Left hindlimb (tissue), 1 donor: ENCODE results near the gene CLEC3B.

ENCODE experiments used
- DNase-seq: peaks from one replicate; pipeline ENCODE4 v3.0.0-alpha.2; 2018

The CLEC3B gene

DNA sequence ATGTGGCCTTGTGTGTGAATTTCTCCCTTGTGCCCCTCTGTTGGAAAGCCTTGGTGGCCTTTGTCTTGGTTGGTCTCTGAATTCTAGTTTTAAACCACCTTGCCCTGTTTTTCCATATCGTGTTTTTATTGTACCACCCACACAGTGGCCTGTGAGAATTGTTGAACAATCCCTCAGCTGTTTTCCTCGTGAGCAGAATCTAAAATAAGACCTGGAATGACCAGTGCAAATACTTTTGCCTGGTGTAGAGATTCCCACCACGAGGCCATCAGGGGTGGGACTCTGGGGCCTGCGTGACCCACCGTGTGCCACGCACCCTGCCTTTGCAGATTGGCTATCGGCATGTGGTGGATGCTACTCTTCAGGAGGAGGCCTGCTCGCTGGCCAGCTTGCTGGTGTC lies 19.0 kb upstream of the CLEC3B start:
- DNase-seq, result no peak

DNA sequence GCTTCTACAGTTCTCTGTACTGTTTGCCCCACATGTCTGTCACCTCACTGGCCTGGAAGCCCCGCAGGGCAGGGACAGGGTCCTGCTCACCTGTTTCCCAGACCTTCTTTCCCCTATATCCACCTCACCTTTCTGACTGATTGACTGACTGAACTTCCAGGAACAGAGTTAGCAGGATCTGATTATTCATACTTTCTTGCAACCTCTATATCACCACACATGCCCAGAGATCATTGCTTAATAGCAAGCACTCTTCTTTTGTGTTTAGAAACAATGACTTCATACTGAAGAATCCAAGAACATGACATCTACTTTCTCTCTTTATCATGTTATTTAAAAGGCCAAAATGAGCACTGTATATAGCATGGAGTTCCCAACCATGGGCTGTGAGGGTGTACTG lies 18.0 kb upstream of the CLEC3B start:
- no peak for DNase-seq

DNA sequence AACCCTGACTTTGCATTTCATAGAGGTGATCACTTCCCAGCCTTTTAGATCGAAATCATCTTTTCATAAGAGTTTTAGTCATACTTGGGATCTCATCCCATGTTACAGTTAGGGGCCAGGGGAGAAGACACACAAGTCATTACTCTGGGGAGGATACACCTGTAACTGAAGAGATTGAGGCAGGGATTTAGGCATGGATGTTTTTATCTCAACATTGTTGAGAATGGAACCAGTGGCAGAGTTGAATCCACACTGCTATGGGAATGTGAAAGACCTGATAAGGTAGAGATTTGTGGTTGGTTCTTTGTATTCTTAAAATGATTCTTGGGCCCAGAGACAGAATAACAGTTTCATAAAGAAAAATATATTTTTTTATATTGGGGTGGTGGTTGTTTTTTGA lies 16.2 kb upstream of the CLEC3B start:
- no peak for DNase-seq

DNA sequence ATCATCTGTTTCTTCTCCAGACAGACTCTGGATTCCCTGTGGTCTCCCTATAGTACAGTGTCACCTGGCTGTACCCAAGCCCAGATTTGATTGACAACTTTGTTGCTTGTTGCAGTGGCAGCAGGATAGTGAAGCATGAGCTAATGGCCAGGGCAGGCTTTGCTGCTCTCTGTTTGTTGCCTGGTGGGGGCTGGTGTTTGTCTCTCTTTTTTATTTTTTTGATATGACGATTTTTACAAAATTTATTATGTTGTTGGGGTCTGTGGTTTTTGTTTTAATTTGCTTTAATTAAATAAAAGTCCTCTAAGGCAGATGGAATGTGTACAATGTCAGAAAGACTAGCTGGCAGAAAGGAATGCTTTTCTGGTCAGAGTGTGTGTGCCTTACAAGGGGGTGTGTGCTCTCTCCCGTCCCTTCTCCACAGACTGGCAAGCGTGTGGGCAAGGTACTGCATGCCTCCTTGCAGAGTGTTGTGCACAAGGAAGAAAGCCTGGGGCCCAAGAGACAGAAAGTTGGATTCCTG lies 15.2 kb upstream of the CLEC3B start:
- DNase-seq, result no peak

DNA sequence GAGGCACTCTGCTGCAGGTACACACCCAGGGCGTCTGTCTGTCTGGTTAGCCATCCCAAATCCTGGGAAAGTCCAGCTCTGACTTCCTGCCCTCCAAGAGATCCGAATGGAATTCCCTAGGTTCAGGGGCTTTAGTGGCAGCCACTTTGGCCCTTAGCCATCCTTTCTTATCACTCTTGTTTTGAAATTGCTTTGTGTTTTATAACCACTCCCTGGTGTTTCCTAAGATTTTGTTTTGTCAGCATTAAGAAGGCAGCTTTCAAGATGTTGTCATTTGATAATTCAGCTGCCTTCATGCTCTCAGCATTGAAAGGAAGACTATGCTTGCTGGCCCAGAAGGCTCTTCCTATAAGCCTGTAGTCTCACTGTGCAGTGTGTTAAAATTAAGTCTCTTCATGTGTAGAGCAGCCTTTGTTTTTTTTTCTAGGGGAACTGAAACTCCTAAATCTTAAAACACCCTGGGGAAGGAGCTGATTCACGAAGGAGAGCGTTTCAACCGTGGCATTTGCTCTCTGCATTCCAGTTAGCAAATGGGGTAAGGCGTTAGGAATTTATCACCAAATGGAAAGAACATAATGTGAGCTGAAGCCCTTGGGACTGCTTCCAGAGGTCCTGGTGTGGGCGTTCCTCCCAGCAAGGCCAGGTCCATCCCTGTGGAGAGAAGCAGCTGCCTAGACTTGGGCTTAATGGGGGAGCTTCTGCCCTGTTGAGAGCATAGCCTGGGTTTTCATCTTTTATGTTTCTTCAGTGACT lies 14.2 kb upstream of the CLEC3B start:
- no peak for DNase-seq

DNA sequence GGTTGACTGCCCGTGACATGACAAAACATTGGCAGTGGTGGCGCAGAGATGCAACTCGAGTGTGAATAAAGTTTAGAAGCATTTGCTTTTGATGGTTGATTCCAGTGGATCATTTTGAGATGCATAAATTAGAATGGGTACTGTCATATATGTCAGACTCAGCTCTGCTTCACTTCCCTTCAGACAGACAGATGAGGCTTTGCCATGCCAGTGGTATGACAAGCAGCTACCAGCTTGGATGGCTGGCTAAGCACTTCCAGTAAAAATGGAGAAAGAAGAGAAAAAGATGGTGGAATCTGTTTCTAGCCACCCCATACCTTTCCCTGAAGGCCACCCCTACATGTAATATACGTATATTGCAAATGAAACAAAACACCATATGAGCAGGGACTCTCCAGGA lies 13.5 kb upstream of the CLEC3B start:
- no peak for DNase-seq

DNA sequence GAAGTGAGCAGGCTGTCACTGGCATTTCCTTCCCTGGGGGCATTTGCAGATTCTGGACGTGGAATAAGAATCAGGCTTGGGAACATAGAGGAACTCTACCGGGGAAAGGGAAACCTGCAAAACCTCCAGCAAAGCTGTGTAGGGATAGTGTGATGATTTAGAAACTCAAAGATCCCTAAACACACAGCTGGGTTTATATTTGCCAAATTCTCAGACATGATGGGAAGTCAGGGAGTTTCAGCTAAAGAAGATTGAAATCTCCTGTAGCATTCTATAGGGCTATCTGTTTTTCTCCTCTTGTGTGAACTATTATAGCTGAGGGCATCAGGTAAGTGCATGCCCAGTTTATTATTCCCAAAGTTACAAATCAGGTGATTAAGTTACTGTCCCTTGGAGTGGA lies 9.2 kb upstream of the CLEC3B start:
- DNase-seq, result no peak

DNA sequence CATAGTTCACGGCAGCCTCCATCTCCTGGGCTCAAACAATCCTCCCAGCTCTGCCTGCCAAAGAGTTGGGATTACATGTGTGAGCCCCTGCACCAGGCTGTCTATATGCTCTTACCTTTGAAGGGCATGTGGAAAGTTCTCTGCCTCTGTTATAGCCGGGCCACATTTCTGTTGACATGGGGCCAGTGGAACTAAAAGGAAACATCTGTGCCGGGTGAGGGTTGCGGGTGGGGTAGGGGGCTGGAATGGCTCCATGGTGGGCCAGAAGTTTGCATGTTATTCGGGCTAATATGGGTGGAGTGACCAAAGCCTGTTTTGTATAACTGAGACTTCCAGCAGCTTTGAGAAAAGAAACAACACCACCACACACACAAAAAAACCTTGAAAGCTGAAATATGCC lies 8.3 kb upstream of the CLEC3B start:
- no peak for DNase-seq

DNA sequence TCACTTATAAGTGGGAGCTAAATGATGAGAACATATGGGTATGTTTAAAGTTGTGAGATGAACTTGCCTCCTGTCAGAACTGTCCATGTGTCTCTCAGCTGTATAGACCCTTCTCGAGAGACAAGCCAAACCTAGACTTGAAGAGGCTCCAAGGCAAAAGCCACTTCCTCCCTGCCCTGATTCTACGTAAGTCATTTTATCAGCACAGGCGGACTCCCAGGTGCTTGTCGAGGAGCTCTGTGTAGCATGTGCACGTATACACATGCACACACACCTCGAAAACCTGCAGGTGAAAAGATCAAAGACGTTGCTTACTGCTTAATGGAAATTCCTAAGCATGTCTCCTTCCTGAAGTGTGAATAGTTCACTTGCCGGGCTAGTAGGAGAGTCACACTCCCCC lies 5.6 kb upstream of the CLEC3B start:
- no peak for DNase-seq

DNA sequence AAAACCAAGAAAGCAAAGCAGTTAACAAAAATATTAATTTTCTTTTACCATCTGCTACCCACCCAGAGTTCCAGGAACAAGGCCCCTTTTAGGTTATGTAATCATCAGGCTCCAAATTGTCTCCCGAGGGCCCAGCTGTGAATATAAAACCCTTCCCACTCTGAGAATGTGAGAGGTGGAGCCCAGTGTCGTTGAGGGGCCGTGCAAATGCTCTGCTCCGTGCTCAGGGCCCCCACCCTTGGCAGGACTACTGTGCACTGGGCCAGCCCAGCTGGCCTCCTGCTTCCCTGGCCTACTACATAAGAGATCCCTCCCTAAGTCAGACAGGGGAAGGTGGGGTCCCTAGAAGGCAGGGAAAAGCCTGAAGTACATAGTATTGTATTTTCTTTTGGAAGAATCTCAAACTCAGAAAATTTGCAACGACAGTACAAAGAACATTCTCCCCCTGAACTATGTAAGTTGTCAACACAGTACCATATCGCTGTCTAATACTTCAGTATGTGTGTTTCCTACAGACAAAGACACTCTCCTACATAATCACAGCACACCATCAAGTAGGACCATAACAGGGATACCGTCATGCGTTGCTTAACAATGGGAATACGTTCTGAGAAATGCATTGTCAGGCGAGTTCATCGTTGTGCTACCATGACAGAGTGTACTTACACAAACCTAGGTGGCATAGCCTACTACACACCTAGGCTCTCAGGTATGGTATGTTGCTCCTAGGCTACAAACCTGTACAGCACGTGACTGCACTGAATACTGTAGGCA lies 4.4 kb upstream of the CLEC3B start:
- DNase-seq, result peak; percentile 90

DNA sequence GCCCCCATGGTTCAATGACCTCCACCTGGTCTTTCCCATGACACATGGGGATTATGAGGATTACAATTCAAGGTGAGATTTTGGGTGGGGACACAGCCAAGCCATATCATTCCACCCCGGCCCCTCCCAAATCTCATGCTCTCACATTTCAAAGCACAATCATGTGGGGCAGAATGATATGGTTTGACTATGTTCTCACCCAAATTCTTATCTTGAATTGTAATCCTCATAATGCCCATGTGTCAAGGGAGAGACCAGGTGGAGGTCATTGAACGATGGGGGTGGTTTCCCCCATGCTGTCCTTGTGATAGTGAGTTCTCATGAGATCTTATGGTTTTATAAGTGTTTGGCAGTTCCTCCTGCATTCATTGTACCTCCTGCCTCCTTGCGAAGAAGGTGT lies 2.4 kb upstream of the CLEC3B start:
- DNase-seq, result no peak

DNA sequence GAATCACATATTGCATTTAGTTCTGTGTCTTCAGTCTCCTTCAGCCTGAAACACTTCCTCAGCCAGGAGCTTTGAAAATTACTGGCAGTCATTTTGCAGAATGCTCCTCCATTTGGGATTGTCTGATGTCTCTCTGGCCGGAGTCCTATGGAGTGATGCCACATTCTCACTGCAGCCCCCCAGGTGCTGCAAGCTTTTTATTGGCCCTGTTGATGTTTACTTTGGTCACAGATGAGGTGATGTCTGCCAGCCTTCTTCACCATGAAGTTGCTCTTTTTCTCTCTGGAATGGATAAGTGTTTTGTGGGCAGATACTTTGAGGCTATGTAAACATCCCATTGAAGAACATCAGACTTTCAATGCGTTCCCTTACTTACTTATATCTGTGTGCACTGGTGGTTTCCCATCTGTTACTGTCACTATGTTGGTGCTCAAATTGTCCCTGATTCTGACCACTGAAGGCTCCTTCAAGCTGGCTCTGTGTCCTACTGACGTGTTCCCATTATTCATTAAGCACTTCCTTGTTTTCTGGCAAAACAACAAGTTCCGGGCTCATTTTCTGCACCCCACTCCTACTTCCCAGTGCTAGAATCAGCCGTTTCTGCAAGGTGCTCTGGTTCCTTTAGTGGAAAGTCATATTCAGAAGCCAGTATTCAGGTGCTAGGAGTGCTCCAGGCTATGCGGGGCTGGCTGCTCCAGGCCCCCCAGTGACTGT lies 1.4 kb upstream of the CLEC3B start:
- DNase-seq, result no peak

DNA sequence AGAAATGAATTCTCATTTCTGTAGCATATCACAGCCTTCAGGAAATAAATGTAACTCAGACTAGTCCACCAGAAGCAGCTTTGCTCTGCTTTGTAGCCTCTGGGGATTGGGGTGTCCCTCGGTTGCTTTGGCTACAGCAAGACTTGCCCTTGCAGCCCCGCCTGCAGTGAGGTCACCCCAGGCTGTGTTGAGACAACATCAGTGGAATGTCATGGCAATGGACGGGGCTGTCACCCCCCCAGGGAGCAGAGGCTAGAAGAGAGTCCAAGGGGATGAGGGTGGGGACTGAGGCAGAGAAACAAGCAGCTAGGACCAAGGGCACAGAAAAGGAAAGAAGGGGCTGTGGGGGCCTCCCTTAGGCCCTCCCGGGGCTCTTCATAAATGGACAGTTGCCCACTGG lies 854 bp downstream of the CLEC3B start:
- peak; percentile 81 for DNase-seq

DNA sequence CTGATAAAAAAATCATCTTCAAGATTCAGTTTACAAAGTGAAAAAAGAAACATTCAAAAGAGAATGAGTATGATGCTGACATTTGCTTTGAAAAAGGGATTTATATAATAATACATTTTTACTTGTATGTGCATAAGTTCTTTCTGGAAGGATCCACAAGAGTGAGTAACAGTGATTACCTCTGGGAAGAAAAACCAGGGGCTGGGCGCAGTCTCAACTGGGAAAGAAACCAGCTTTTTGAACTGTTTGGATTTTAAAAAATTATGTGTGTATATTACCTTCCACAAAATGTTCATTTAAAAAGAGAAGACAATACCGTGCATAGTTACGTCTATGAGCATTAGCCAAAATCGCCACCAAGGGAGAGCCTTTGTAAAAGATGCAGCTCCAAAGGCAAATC lies 1.3 kb downstream of the CLEC3B start:
- no peak for DNase-seq

DNA sequence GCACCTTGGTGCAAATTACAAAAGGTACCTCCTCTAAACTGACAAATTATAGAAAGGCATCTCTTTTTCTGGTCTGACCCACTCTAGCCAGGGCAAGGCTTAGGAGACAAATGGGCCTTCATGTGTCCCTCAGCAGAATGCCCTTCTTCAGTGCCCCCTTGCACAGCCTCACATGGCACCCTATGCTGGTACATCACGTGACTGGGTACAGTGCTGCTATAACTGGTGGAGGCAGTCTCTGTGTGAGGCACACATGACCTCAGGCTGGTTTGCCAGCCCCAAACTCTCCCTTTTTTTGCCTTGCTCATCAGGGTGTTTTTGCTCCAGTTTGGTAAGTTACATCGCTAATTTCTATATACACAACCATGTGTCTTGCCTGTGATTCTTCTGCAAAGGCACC lies 3.1 kb downstream of the CLEC3B start:
- no peak for DNase-seq

DNA sequence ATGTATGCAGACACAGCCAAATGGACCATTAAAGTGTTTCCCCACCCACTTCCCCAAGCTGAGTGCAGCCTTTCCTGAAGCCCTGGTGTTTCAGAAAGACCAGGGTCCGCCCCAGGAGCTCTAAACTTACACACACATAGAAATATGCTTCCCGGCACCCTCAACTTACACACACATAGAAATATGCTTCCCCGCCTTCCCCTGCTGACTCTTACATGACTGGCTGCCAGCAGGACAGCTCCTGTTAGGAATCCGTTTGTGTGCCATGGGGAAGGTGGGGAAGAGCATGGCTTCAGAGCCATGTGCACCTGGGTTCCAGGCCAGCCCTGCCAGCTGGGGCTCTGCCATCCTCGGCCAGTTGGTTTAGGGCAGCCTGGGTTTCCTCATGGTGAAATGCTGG lies 3.6 kb downstream of the CLEC3B start:
- DNase-seq, result peak; percentile 60

DNA sequence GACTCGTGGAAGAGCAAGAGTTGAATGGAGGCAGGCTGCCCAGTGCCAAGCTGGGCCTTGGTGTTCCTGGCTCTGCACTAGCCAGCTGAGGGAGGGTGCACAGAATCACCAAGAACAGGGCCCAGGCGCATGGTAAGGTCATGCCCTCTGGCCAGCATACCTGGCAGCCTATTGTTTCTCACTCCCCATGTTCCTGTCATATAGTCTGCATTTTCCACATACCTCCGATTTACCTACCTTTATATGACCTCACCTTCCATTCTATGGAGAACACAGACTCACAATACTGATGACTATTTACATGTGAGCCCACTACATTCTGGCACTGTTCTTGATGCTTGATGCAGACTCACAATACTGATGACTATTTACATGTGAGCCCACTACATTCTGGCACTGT lies 5.4 kb downstream of the CLEC3B start:
- DNase-seq, result no peak

DNA sequence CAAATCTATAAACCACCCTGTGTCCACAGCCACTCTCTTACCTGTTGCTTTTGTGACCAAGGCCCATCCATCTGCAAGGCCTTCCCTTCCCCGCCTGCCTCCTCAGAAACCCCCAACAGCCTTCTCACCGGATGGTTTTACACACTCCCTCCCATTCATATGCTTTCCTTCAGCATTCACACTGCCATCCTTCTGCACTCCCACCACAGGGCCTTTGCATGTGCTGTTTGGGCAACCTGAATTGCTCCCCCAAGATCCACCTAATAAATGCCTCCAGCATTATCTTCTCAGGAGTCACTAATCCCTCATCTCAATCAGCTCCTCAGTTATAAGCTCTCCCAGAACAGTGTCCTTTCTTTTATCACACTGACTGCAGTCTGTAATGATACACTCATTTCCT lies 6.0 kb downstream of the CLEC3B start:
- DNase-seq, result no peak

DNA sequence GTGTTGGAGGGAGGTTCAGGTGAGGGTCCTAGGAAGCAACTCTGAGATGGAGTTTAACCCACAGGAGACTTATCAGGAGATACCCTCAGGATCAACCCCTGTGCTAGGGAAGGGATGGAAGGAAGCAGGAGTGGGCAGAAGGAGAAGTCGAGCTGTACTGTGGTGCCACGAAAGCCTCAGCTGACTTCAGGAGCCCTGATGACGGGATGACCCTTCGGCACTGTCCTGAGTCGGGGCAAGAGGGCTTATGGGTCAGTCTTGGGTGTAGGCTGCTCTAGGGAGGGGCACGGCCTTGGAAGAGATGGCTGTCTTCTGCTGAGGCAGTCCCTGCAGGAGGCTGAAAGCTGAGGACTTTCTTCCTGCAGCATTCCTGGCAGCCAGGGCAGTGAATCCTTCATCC lies 7.7 kb downstream of the CLEC3B start:
- DNase-seq, result no peak

DNA sequence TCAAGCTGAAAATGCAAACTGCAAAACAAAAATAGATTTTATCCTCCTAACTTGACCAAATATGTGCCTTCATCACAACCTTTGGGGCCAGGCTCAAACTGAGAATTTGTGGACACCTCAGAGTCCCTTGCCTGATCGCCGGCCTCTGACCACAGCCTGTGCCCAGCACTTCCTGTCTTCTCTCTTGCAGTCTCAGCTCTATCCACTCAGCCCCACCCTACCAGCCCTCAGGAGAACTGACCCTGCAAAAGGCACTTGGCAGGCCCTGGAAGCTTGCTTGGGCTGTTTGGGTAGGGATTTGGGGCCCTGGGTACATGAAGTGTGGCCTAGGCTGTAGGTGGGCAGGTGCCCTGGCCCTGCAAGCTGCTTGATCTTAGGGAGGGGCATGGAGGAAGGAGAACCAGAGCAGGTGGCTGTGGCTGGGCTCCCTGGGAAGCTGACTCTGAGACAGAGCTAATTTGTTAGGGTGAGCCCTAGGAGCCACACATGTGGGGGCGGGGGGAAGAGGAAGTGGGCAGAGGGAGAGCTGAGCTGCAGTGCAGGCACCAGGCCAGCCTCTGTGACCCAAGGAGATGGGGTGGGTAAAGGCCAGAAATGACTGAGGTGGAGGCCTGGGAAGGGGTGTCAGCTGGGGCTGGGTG lies 8.6 kb downstream of the CLEC3B start:
- peak; percentile 67 for DNase-seq

DNA sequence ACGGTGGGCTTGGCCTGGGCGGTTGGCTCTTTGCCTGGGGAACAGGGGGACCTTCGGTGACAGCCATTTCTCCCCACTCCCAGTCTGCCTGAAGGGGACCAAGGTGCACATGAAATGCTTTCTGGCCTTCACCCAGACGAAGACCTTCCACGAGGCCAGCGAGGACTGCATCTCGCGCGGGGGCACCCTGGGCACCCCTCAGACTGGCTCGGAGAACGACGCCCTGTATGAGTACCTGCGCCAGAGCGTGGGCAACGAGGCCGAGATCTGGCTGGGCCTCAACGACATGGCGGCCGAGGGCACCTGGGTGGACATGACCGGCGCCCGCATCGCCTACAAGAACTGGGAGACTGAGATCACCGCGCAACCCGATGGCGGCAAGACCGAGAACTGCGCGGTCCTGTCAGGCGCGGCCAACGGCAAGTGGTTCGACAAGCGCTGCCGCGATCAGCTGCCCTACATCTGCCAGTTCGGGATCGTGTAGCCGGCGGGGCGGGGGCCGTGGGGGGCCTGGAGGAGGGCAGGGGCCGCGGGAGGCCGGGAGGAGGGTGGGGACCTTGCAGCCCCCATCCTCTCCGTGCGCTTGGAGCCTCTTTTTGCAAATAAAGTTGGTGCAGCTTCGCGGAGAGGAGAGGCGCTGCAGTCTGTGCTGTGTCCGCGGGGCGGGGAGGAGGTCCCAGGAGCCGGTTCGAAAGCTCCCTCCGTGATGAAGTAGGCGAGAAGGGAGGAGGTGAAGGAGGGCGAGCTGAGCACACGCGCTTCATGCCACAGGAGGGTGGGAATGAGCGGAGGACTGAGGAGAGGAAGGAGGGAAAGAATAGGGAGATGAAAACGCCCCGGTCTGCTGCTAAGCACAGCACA lies 9.6 kb downstream of the CLEC3B start:
- peak; percentile 63 for DNase-seq
